H9 (cell line): Measurements from ENCODE around the gene PRKAG1. TPM values are rescaled to one million over a fixed set of nuclear protein-coding genes. Genes with fewer than 3 reads are reported as not detected.

Source experiments
- DNase-seq: peaks from one replicate; pipeline ENCODE4 v3.0.0-alpha.2; 2017
- H2AFZ ChIP-seq: one replicate; pipeline ENCODE4 v1.6.1; 2013; ENCODE audit warnings: mild to moderate bottlenecking, low read length, control low read depth, moderate library complexity
- H2AK5ac ChIP-seq: 2 replicates; pipeline ENCODE4 v1.6.1; 2013; ENCODE audit warnings: low read length, control low read depth, mixed read lengths; ENCODE audit not compliant: insufficient read length
- H2BK120ac ChIP-seq: one replicate; pipeline ENCODE4 v1.6.1; 2013; ENCODE audit warnings: low read depth, mild to moderate bottlenecking, low read length, control low read depth, inconsistent platforms; ENCODE audit not compliant: poor library complexity, severe bottlenecking
- H2BK12ac ChIP-seq: 2 replicates; pipeline ENCODE4 v1.6.1; 2013; ENCODE audit warnings: low read length, control low read depth, mixed read lengths, low read depth; ENCODE audit not compliant: insufficient read length
- H2BK15ac ChIP-seq: 2 replicates; pipeline ENCODE4 v1.6.1; 2013; ENCODE audit warnings: low read depth, low read length, control low read depth
- H2BK20ac ChIP-seq: one replicate; pipeline ENCODE4 v1.6.1; 2013; ENCODE audit warnings: low read depth, mild to moderate bottlenecking, low read length, control low read depth, inconsistent platforms; ENCODE audit not compliant: poor library complexity, severe bottlenecking
- H2BK5ac ChIP-seq: 2 replicates; pipeline ENCODE4 v1.6.1; 2013; ENCODE audit warnings: low read length, control low read depth, mixed read lengths; ENCODE audit not compliant: insufficient read length
- H3K14ac ChIP-seq: 2 replicates; pipeline ENCODE4 v1.6.1; 2013; ENCODE audit warnings: low read length, control low read depth; ENCODE audit not compliant: insufficient read depth
- H3K18ac ChIP-seq: 2 replicates; pipeline ENCODE4 v1.6.1; 2013; ENCODE audit warnings: low read depth, mild to moderate bottlenecking, mixed read lengths, low read length, control low read depth; ENCODE audit not compliant: insufficient read length
- H3K23ac ChIP-seq: 2 replicates; pipeline ENCODE4 v1.6.1; 2013; ENCODE audit warnings: low read length, control low read depth, mixed read lengths, low read depth; ENCODE audit not compliant: insufficient read length
- H3K23me2 ChIP-seq: 2 replicates; pipeline ENCODE4 v1.6.1; 2013; ENCODE audit warnings: low read depth, mild to moderate bottlenecking, mixed read lengths, low read length, control low read depth; ENCODE audit not compliant: insufficient read length, poor library complexity, severe bottlenecking
- H3K27ac ChIP-seq: 2 replicates; pipeline ENCODE4 v1.5.1; 2013; ENCODE audit warnings: low read length, control low read depth, mixed read lengths, low read depth; ENCODE audit not compliant: insufficient read length
- H3K27me3 ChIP-seq: 2 replicates; pipeline ENCODE4 v1.6.1; 2013; ENCODE audit warnings: low read length, control low read depth, inconsistent platforms; ENCODE audit not compliant: insufficient read depth
- H3K4ac ChIP-seq: 2 replicates; pipeline ENCODE4 v1.6.1; 2013; ENCODE audit warnings: low read depth, mild to moderate bottlenecking, control low read depth, inconsistent platforms, low read length, moderate library complexity
- H3K4me1 ChIP-seq: 2 replicates; pipeline ENCODE4 v1.6.1; 2013; ENCODE audit warnings: low read length, control low read depth, inconsistent platforms; ENCODE audit not compliant: insufficient read depth
- H3K4me2 ChIP-seq: 2 replicates; pipeline ENCODE4 v1.6.1; 2013; ENCODE audit warnings: low read length, control low read depth, mixed read lengths; ENCODE audit not compliant: insufficient read length, insufficient read depth
- H3K56ac ChIP-seq: 2 replicates; pipeline ENCODE4 v1.6.1; 2013; ENCODE audit warnings: low read depth, mild to moderate bottlenecking, mixed read lengths, low read length, control low read depth; ENCODE audit not compliant: insufficient read length
- H3K79me1 ChIP-seq: 2 replicates; pipeline ENCODE4 v1.6.1; 2013; ENCODE audit warnings: low read depth, mild to moderate bottlenecking, moderate library complexity, low read length, control low read depth, inconsistent platforms; ENCODE audit not compliant: insufficient read depth, poor library complexity, severe bottlenecking
- H3K79me2 ChIP-seq: 2 replicates; pipeline ENCODE4 v1.6.1; 2013; ENCODE audit warnings: low read length, control low read depth, inconsistent platforms; ENCODE audit not compliant: insufficient read depth
- H3K9ac ChIP-seq: 2 replicates; pipeline ENCODE4 v1.6.1; 2013; ENCODE audit warnings: low read length, control low read depth, mixed read lengths; ENCODE audit not compliant: insufficient read length; ENCODE audit errors: extremely low read depth
- H3K9me3 ChIP-seq: one replicate; pipeline ENCODE4 v1.6.1; 2013; ENCODE audit warnings: low read depth, low read length, inconsistent platforms; ENCODE audit not compliant: control insufficient read depth
- H3T11ph ChIP-seq: one replicate; pipeline ENCODE4 v1.6.1; 2013; ENCODE audit warnings: mild to moderate bottlenecking, low read length, control low read depth, inconsistent platforms
- H4K20me1 ChIP-seq: one replicate; pipeline ENCODE4 v1.6.1; 2013; ENCODE audit not compliant: control insufficient read depth, insufficient read length, insufficient read depth
- H4K5ac ChIP-seq: 2 replicates; pipeline ENCODE4 v1.6.1; 2013; ENCODE audit warnings: low read depth, mild to moderate bottlenecking, mixed read lengths, low read length, control low read depth; ENCODE audit not compliant: insufficient read length
- H4K8ac ChIP-seq: replicated peaks from 2 replicates; pipeline ENCODE4 v1.6.1; 2013; ENCODE audit warnings: low read length, control low read depth, mixed read lengths, low read depth; ENCODE audit not compliant: insufficient read length
- H4K91ac ChIP-seq: 2 replicates; pipeline ENCODE4 v1.6.1; 2013; ENCODE audit warnings: low read depth, mild to moderate bottlenecking, moderate library complexity, mixed read lengths, low read length, control low read depth; ENCODE audit not compliant: insufficient read length
- H3K27ac Mint-ChIP-seq, 3 experiments: 2 replicates in 2 of 3; 3 replicates in 1 of 3; pipeline ENCODE4 v1.8.0; 2020 to 2021; ENCODE audit warnings: mixed read lengths in 3 of 3, mild to moderate bottlenecking in 1 of 3, moderate library complexity in 1 of 3
- H3K27me3 Mint-ChIP-seq: 2 replicates; pipeline ENCODE4 v1.8.0; 2021; ENCODE audit warnings: low read depth, mild to moderate bottlenecking, moderate library complexity, mixed read lengths
- H3K36me3 Mint-ChIP-seq, 3 experiments: 2 replicates in 2 of 3; 3 replicates in 1 of 3; pipeline ENCODE4 v1.8.0; 2020 to 2021; ENCODE audit warnings: low read depth in 3 of 3, mixed read lengths in 3 of 3; ENCODE audit not compliant: insufficient read depth in 1 of 3
- H3K4me1 Mint-ChIP-seq, 2 experiments: 2 replicates each; pipeline ENCODE4 v1.8.0; 2020; ENCODE audit warnings: mixed read lengths in 2 of 2
- H3K4me3 Mint-ChIP-seq, 2 experiments: 2 replicates in 1 of 2; 3 replicates in 1 of 2; pipeline ENCODE4 v1.8.0; 2020 to 2021; ENCODE audit warnings: mild to moderate bottlenecking in 2 of 2, mixed read lengths in 2 of 2, moderate library complexity in 1 of 2
- H3K9me3 Mint-ChIP-seq, 2 experiments: 2 replicates in 1 of 2; 3 replicates in 1 of 2; pipeline ENCODE4 v1.8.0; 2020; ENCODE audit warnings: mild to moderate bottlenecking in 2 of 2, mixed read lengths in 2 of 2, moderate library complexity in 1 of 2
- CTCF ChIP-seq: fragments of 200-600 bp; sonication (generic); conservative IDR thresholded peaks from 3 replicates; pipeline ENCODE4 v1.8.0; 2021; ENCODE audit warnings: antibody characterized with exemption, mild to moderate bottlenecking
- WGBS: extraction: QIAGEN DNeasy Blood & Tissue Kit; methylation state at CpG from one replicate; pipeline ENCODE4 v1.1.7; 2013; ENCODE audit warnings: missing lambda C conversion rate, low lambda C conversion rate, mixed read lengths; ENCODE audit not compliant: insufficient read length; ENCODE audit errors: extremely low coverage; 5-methylcytosine and 5-hydroxymethylcytosine counted together
- total RNA-seq: library from RNA; stranded (reverse); gene quantifications from 2 replicates; pipeline ENCODE4 v1.2.1, GENCODE V29; 2021

PRKAG1 gene
- total RNA-seq, 1 experiment from 2014 or later, result 34.8 TPM

- Mint-ChIP-seq H3K27ac (no peak overlapping the region), H3K4me1 (peaks cover 4 to 5% of the 10 kb centered on the region in 2 experiments; a peak in 3 of 4 replicates), H3K36me3 (peaks cover 0 to 5% (median 2%) of the 10 kb centered on the region in 3 experiments; a peak in 2 of 7 replicates), H3K9me3 (no peaks in the 10 kb centered on the region), H3K4me3 (no peak overlapping the region), H3K27me3 (no peaks in the 10 kb centered on the region; the same call in 1 of the 2 replicates)
- Histone ChIP-seq H3T11ph (no peak overlapping the region), H3K4me2 (no peak overlapping the region), H2BK15ac (no peak overlapping the region), H4K5ac (no peak overlapping the region), H2BK5ac (no peak overlapping the region), H2BK20ac (no peak overlapping the region), H3K79me1 (no peaks in the 10 kb centered on the region), H3K14ac (no peak overlapping the region), H4K20me1 (no peaks in the 10 kb centered on the region), H2BK12ac (no peak overlapping the region), H4K8ac (no peak overlapping the region), H2AFZ (no peak overlapping the region), H3K79me2 (no peaks in the 10 kb centered on the region), H3K27me3 (no peaks in the 10 kb centered on the region), H4K91ac (no peak overlapping the region), H3K9me3 (no peaks in the 10 kb centered on the region), H3K23me2 (no peaks in the 10 kb centered on the region), H2BK120ac (no peak overlapping the region), H3K4ac (no peak overlapping the region), H3K23ac (no peak overlapping the region), H3K18ac (no peak overlapping the region), H3K4me1 (no peaks in the 10 kb centered on the region), H2AK5ac (no peak overlapping the region), H3K27ac (no peak overlapping the region), H3K9ac (no peak overlapping the region), H3K56ac (no peak overlapping the region)
- no CpG with 5 or more reads among the region's 3 CpGs for WGBS
- no peak for TF ChIP-seq CTCF
- no peak for DNase-seq
Measured at GRCh38 chr12:49010092-49010668, 8.4 kb downstream of the PRKAG1 start.
